ENCODE data around the gene ZNF618. TPM values are rescaled to one million over a fixed set of nuclear protein-coding genes. Genes with fewer than 3 reads are reported as not detected.

Gene ZNF618
- total RNA-seq, 1 donor from 2014 or later = 12.1 TPM

- H3K27me3 ChIP-seq (ENCODE audit: control insufficient read depth, insufficient read depth, low read length) = no peaks in the 10 kb centered on the region
- TF ChIP-seq CTCF (IDR thresholded peaks at IDR 0.05; ENCODE audit: insufficient read depth, low read length, poor library complexity, severe bottlenecking) = no peak
- H3K36me3 ChIP-seq (ENCODE audit: control insufficient read depth, insufficient read depth, low read length) = no peaks in the 10 kb centered on the region
- DNase-seq (ENCODE audit: low read depth) = no peak
- H3K4me3 ChIP-seq (ENCODE audit: low read depth, low read length) = no peak overlapping the region
These were observed 129.5 kb downstream of the ZNF618 start for GRCh38 chr9:114005371-114006154.

- TF ChIP-seq CTCF (IDR thresholded peaks at IDR 0.05; ENCODE audit: insufficient read depth, low read length, poor library complexity, severe bottlenecking) = no peak
- Histone ChIP-seq H3K4me3 (ENCODE audit: low read depth, low read length) (no peak overlapping the region), H3K36me3 (ENCODE audit: control insufficient read depth, insufficient read depth, low read length) (no peaks in the 10 kb centered on the region), H3K27me3 (ENCODE audit: control insufficient read depth, insufficient read depth, low read length) (no peaks in the 10 kb centered on the region)
- DNase-seq (ENCODE audit: low read depth) = no peak
These were observed 130.0 kb downstream of the ZNF618 start for GRCh38 chr9:114006155-114006550.

GRCh38 chr9:114006931-114007691 lies 131.0 kb downstream of the ZNF618 start:
- no peak for TF ChIP-seq CTCF (IDR thresholded peaks at IDR 0.05; ENCODE audit: insufficient read depth, low read length, poor library complexity, severe bottlenecking)
- no peak for DNase-seq (ENCODE audit: low read depth)
- H3K27me3 ChIP-seq (ENCODE audit: control insufficient read depth, insufficient read depth, low read length) = no peaks in the 10 kb centered on the region
- H3K36me3 ChIP-seq (ENCODE audit: control insufficient read depth, insufficient read depth, low read length) = no peaks in the 10 kb centered on the region
- H3K4me3 ChIP-seq (ENCODE audit: low read depth, low read length) = no peak overlapping the region

- no peak for TF ChIP-seq CTCF (IDR thresholded peaks at IDR 0.05; ENCODE audit: insufficient read depth, low read length, poor library complexity, severe bottlenecking)
- no peak for DNase-seq (ENCODE audit: low read depth)
These were observed 132.0 kb downstream of the ZNF618 start for GRCh38 chr9:114007991-114008666.

GRCh38 chr9:114008667-114009410 lies 132.7 kb downstream of the ZNF618 start:
- Histone ChIP-seq H3K4me3 (ENCODE audit: low read depth, low read length) (no peak overlapping the region), H3K36me3 (ENCODE audit: control insufficient read depth, insufficient read depth, low read length) (no peaks in the 10 kb centered on the region), H3K27me3 (ENCODE audit: control insufficient read depth, insufficient read depth, low read length) (no peaks in the 10 kb centered on the region)
- DNase-seq (ENCODE audit: low read depth) = no peak
- TF ChIP-seq CTCF (IDR thresholded peaks at IDR 0.05; ENCODE audit: insufficient read depth, low read length, poor library complexity, severe bottlenecking) = no peak

More at GRCh38 chr9:114007991-114008666, 132.0 kb downstream of the ZNF618 start:
- Histone ChIP-seq H3K36me3 (ENCODE audit: control insufficient read depth, insufficient read depth, low read length) (no peaks in the 10 kb centered on the region), H3K4me3 (ENCODE audit: low read depth, low read length) (no peak overlapping the region), H3K27me3 (ENCODE audit: control insufficient read depth, insufficient read depth, low read length) (no peaks in the 10 kb centered on the region)

All from kidney epithelial cell (primary cell).